Measurements from ENCODE around the gene PHACTR2. TPM values are rescaled to one million over a fixed set of nuclear protein-coding genes. Genes with fewer than 3 reads are reported as not detected.
A peak's percentile ranks its signal among the peaks of the same experiment; 100 is the strongest.
"Not testable (repeated sequence)": the region's sequence is repeated elsewhere in the genome, so short reads cannot be mapped to it uniquely, and the experiment has no call there.

Gene PHACTR2
- total and polyA plus RNA-seq, 4 experiments from 2014 or later: 13.1 to 61.3 (median 45.4) TPM

- intact Hi-C loops (cut with micrococcal nuclease): loop anchor here (2.0 to 10.0 kb wide), 5 partner anchors 222 to 1696 kb away; partner anchors contain the start of genes FUCA2, NMBR, SF3B5 and VTA1
- Histone ChIP-seq H3K27me3 (ENCODE audit: insufficient read depth, low read length) (no peaks in the 10 kb centered on the region), H3K4me3 (ENCODE audit: low read length in 2 of 2) (peak overlapping the region; percentile 54 to 90), H3K27ac (ENCODE audit: low read depth, low read length) (peak overlapping the region; percentile 92), H3K36me3 (ENCODE audit: insufficient read depth, low read length) (peaks cover 26% of the 10 kb centered on the region), H3K9me3 (ENCODE audit: control insufficient read depth in 1 of 2, low read length in 2 of 2) (no peaks in the 10 kb centered on the region), H3K4me1 (ENCODE audit: insufficient read depth, low read length) (peaks cover 15% of the 10 kb centered on the region)
- peaks cover 16 to 32% (median 25%) of the 10 kb centered on the region in 4 donors for H3K4me1 Mint-ChIP-seq
- H3K9me3 Mint-ChIP-seq: no peaks in the 10 kb centered on the region
- peak overlapping the region; percentile 93 to 97 (median 95) for H3K4me3 Mint-ChIP-seq
- ChIA-PET POLR2A (ENCODE audit: partially characterized antibody) (interaction anchor here (0.8 to 3.8 kb wide), 14 partner anchors 21 to 1686 kb away, joined by 3 to 21 read pairs (median 4); partner anchors contain the start of genes ADAT2, FUCA2, PEX3 and SF3B5), CTCF (ENCODE audit: partially characterized antibody) (interaction anchor here (1.2 to 2.8 kb wide), 6 partner anchors 96 to 333 kb away, joined by 3 to 13 read pairs (median 4); no protein-coding TSS in a partner anchor)
- peaks cover 18 to 31% of the 10 kb centered on the region in 2 donors for H3K36me3 Mint-ChIP-seq
- no peak for DNase-seq
- H3K27ac Mint-ChIP-seq: peak overlapping the region; percentile 96 to 99 (median 98)
- no peaks in the 10 kb centered on the region for H3K27me3 Mint-ChIP-seq
Measured at GRCh38 chr6:143842461-143842901, 164.7 kb downstream of the PHACTR2 start.

- Mint-ChIP-seq H3K9me3 (no peaks in the 10 kb centered on the region), H3K27ac (peak within 1 kb of the TSS; percentile 96 to 99 (median 98)), H3K4me3 (peak within 1 kb of the TSS; percentile 93 to 97 (median 95)), H3K4me1 (peaks cover 19 to 32% (median 25%) of the 10 kb centered on the region in 4 donors), H3K36me3 (peaks cover 24 to 36% of the 10 kb centered on the region in 2 donors), H3K27me3 (no peaks in the 10 kb centered on the region)
- Histone ChIP-seq H3K4me3 (ENCODE audit: low read length in 2 of 2) (peak within 1 kb of the TSS; percentile 54 to 90), H3K27me3 (ENCODE audit: insufficient read depth, low read length) (no peaks in the 10 kb centered on the region), H3K9me3 (ENCODE audit: control insufficient read depth in 1 of 2, low read length in 2 of 2) (no peaks in the 10 kb centered on the region), H3K27ac (ENCODE audit: low read depth, low read length) (peak within 1 kb of the TSS; percentile 92), H3K4me1 (ENCODE audit: insufficient read depth, low read length) (peaks cover 15% of the 10 kb centered on the region), H3K36me3 (ENCODE audit: insufficient read depth, low read length) (peaks cover 30% of the 10 kb centered on the region)
- intact Hi-C loops (cut with micrococcal nuclease): loop anchor here (1.0 to 10.0 kb wide), 8 partner anchors 222 to 1696 kb away; partner anchors contain the start of genes ADAT2, FUCA2, NMBR and PEX3
- DNase-seq: peak; percentile 89 to 92 (median 90)
- ChIA-PET CTCF (ENCODE audit: partially characterized antibody) (interaction anchor here (0.8 to 2.8 kb wide), 9 partner anchors 19 to 334 kb away, joined by 3 to 13 read pairs (median 4); no protein-coding TSS in a partner anchor), POLR2A (ENCODE audit: partially characterized antibody) (interaction anchor here (0.8 to 3.8 kb wide), 15 partner anchors 21 to 1687 kb away, joined by 3 to 21 read pairs (median 4); partner anchors contain the start of genes ADAT2, FUCA2, PEX3 and SF3B5)
Measured at GRCh38 chr6:143842902-143843676, 165.3 kb downstream of the PHACTR2 start, which contains the start of gene LTV1. Gene LTV1 (plus strand): TSS chr6:143843338. CDS start chr6:143843478, 140 bp downstream.

DNA sequence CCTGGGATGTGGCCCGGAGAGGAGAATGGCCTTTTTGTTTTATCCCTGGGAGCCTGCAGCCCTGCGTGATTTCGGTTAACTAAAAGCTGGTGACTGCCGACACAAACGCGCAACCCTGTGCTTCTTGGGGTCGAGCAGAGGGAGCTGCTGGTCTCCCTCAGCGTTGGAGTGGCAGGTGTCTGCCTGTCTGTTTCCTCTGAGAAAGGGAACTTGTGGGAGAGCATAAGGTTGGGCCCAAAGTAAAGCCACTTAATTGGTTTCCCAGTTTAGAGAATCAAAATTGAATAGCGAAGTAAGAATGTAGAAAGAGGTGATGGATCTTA is 165.9 kb downstream of the PHACTR2 start:
- H3K4me1 Mint-ChIP-seq: peaks cover 22 to 36% (median 28%) of the 10 kb centered on the region in 4 donors
- intact Hi-C loops (cut with micrococcal nuclease): loop anchor here (1.0 to 10.0 kb wide), 8 partner anchors 221 to 1697 kb away; partner anchors contain the start of genes ADAT2, FUCA2, NMBR and PEX3
- peaks cover 28 to 41% of the 10 kb centered on the region in 2 donors for H3K36me3 Mint-ChIP-seq
- H3K27me3 Mint-ChIP-seq: no peaks in the 10 kb centered on the region
- H3K9me3 ChIP-seq (ENCODE audit: control insufficient read depth in 1 of 2, low read length in 2 of 2): no peaks in the 10 kb centered on the region
- POLR2A ChIA-PET (ENCODE audit: partially characterized antibody): interaction anchor here (0.9 to 3.8 kb wide), 13 partner anchors 21 to 1687 kb away, joined by 3 to 21 read pairs (median 5); partner anchors contain the start of genes ADAT2, FUCA2, PEX3 and SF3B5
- H3K4me3 ChIP-seq (ENCODE audit: low read length in 2 of 2): peak overlapping the region; percentile 54 to 90
- H3K27ac ChIP-seq (ENCODE audit: low read depth, low read length): peak overlapping the region; percentile 92
- no peak for DNase-seq
- H3K9me3 Mint-ChIP-seq: no peaks in the 10 kb centered on the region
- peak overlapping the region; percentile 93 to 97 (median 95) for H3K4me3 Mint-ChIP-seq
- H3K36me3 ChIP-seq (ENCODE audit: insufficient read depth, low read length): peaks cover 35% of the 10 kb centered on the region
- H3K4me1 ChIP-seq (ENCODE audit: insufficient read depth, low read length): peaks cover 15% of the 10 kb centered on the region
- peak overlapping the region; percentile 96 to 99 (median 98) for H3K27ac Mint-ChIP-seq
- CTCF ChIA-PET (ENCODE audit: partially characterized antibody): interaction anchor here (0.8 to 2.8 kb wide), 10 partner anchors 18 to 334 kb away, joined by 3 to 13 read pairs (median 4); no protein-coding TSS in a partner anchor
- H3K27me3 ChIP-seq (ENCODE audit: insufficient read depth, low read length): no peaks in the 10 kb centered on the region

- Mint-ChIP-seq H3K27me3 (no peaks in the 10 kb centered on the region), H3K4me1 (peaks cover 22 to 39% (median 30%) of the 10 kb centered on the region in 4 donors), H3K9me3 (no peaks in the 10 kb centered on the region), H3K36me3 (peaks cover 32 to 44% of the 10 kb centered on the region in 2 donors), H3K4me3 (peak overlapping the region; percentile 93 to 97 (median 95)), H3K27ac (peak overlapping the region; percentile 96 to 99 (median 98))
- ChIA-PET CTCF (ENCODE audit: partially characterized antibody) (interaction anchor here (0.8 to 2.8 kb wide), 7 partner anchors 18 to 335 kb away, joined by 3 to 8 read pairs (median 4); no protein-coding TSS in a partner anchor), POLR2A (ENCODE audit: partially characterized antibody) (interaction anchor here (1.0 to 3.8 kb wide), 6 partner anchors 21 to 1688 kb away, joined by 3 to 21 read pairs (median 4); partner anchors contain the start of genes ADAT2, FUCA2, PEX3 and ZC2HC1B)
- peak in 2 of 5 donors; percentile 3 to 19 for DNase-seq
- intact Hi-C loops (cut with micrococcal nuclease): loop anchor here (5.0 to 10.0 kb wide), 2 partner anchors 251 to 307 kb away; partner anchors contain the start of gene SF3B5
- Histone ChIP-seq H3K9me3 (ENCODE audit: control insufficient read depth in 1 of 2, low read length in 2 of 2) (no peaks in the 10 kb centered on the region), H3K4me1 (ENCODE audit: insufficient read depth, low read length) (peaks cover 15% of the 10 kb centered on the region), H3K36me3 (ENCODE audit: insufficient read depth, low read length) (peaks cover 38% of the 10 kb centered on the region), H3K27ac (ENCODE audit: low read depth, low read length) (peak overlapping the region; percentile 92), H3K27me3 (ENCODE audit: insufficient read depth, low read length) (no peaks in the 10 kb centered on the region), H3K4me3 (ENCODE audit: low read length in 2 of 2) (peak overlapping the region; percentile 54 to 90)
Measured at GRCh38 chr6:143844006-143844405, 166.2 kb downstream of the PHACTR2 start.

DNA sequence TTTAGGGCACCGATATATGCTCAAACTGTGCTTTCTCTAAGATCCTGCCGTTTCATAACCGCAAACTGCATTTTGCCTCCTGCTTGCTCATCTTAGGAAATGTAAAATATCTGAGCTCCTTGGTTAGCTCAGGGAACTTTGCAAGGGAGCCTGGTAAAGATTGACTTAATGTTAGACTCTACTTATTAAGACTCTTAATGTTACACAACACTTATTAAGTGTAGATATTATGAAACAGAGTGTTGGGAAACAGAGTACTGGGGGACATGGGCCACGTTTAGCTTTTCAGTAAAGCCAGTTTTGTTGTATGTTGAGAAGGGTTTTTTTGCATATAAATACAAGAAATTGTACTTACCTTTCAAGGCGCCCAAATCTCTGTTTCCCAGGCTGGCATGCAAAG is 167.3 kb downstream of the PHACTR2 start:
- Mint-ChIP-seq H3K27ac (peak overlapping the region in 2 of 7 donors; percentile 37 to 42), H3K4me3 (peak overlapping the region in 1 of 8 donors; percentile 20), H3K36me3 (peaks cover 42 to 55% of the 10 kb centered on the region in 2 donors), H3K9me3 (no peaks in the 10 kb centered on the region), H3K27me3 (no peaks in the 10 kb centered on the region), H3K4me1 (peaks cover 23 to 49% (median 38%) of the 10 kb centered on the region in 4 donors)
- intact Hi-C loops (cut with micrococcal nuclease): loop anchor here (10.0 kb wide), 1 partner anchor 250 kb away; the partner anchor contains the start of gene SF3B5
- ChIA-PET CTCF (ENCODE audit: partially characterized antibody) (interaction anchor here (1.4 kb wide), 1 partner anchor 269 kb away, joined by 7 read pairs; no protein-coding TSS in a partner anchor), POLR2A (ENCODE audit: partially characterized antibody) (interaction anchor here (3.8 kb wide), 1 partner anchor 395 kb away, joined by 21 read pairs; the partner anchor contains the start of genes ADAT2 and PEX3)
- Histone ChIP-seq H3K27me3 (ENCODE audit: insufficient read depth, low read length) (no peaks in the 10 kb centered on the region), H3K4me3 (ENCODE audit: low read length in 2 of 2) (no peak overlapping the region), H3K9me3 (ENCODE audit: control insufficient read depth in 1 of 2, low read length in 2 of 2) (no peaks in the 10 kb centered on the region), H3K27ac (ENCODE audit: low read depth, low read length) (no peak overlapping the region), H3K4me1 (ENCODE audit: insufficient read depth, low read length) (peaks cover 15% of the 10 kb centered on the region), H3K36me3 (ENCODE audit: insufficient read depth, low read length) (peaks cover 48% of the 10 kb centered on the region)
- DNase-seq: no peak

GRCh38 chr6:143851706-143852105 is 173.9 kb downstream of the PHACTR2 start:
- H3K4me3 Mint-ChIP-seq; H3K27me3 Mint-ChIP-seq; H3K27me3 ChIP-seq (ENCODE audit: insufficient read depth, low read length); H3K27ac Mint-ChIP-seq; DNase-seq; CTCF ChIA-PET (ENCODE audit: partially characterized antibody); POLR2A ChIA-PET (ENCODE audit: partially characterized antibody); H3K9me3 ChIP-seq (ENCODE audit: control insufficient read depth in 1 of 2, low read length in 2 of 2); H3K4me3 ChIP-seq (ENCODE audit: low read length in 2 of 2); intact Hi-C loops (cut with micrococcal nuclease); H3K27ac ChIP-seq (ENCODE audit: low read depth, low read length); H3K4me1 ChIP-seq (ENCODE audit: insufficient read depth, low read length): not testable (repeated sequence)
- H3K36me3 ChIP-seq (ENCODE audit: insufficient read depth, low read length): peaks cover 48% of the 10 kb centered on the region
- H3K36me3 Mint-ChIP-seq: peaks cover 93 to 94% of the 10 kb centered on the region in 2 donors
- H3K4me1 Mint-ChIP-seq: peaks cover 13 to 57% (median 43%) of the 10 kb centered on the region in 4 donors
- H3K9me3 Mint-ChIP-seq: peaks cover 0 to 11% (median 2%) of the 10 kb centered on the region in 8 donors

Measured in CD4-positive, alpha-beta memory T cell (primary cell).